ENCODE data around the gene KRAS.

Gene KRAS

GRCh38 chr12:25194214-25194613, 56.5 kb downstream of the KRAS start:
- no CpG with 5 or more reads among the region's 1 CpG for WGBS, 2 donors (ENCODE audit: extremely low coverage in 2 of 2, insufficient read length in 2 of 2, insufficient replicate concordance in 1 of 2)
- Histone ChIP-seq H3K23ac (ENCODE audit: low read depth, low read length, poor library complexity) (no peak overlapping the region), H4K8ac (ENCODE audit: low read depth, low read length) (no peak overlapping the region), H2AK5ac (ENCODE audit: low read depth, low read length) (no peak overlapping the region), H3K9ac (ENCODE audit: low read depth, low read length, poor library complexity) (no peak overlapping the region), H3K36me3 (replicated peaks in 1 of 2; ENCODE audit: control insufficient read depth in 2 of 2, insufficient read depth in 2 of 2, low read length in 2 of 2) (no peaks in the 10 kb centered on the region), H3K18ac (ENCODE audit: low read length) (no peak overlapping the region), H3K27ac (replicated peaks; ENCODE audit: low read length) (no peak overlapping the region), H2BK15ac (ENCODE audit: low read length) (no peak overlapping the region), H4K91ac (ENCODE audit: low read depth, low read length, poor library complexity) (no peak overlapping the region), H3K4ac (ENCODE audit: low read length) (no peak overlapping the region), H2AFZ (ENCODE audit: low read length) (peak overlapping the region; percentile 98), H3K4me2 (ENCODE audit: insufficient read depth, low read length, poor library complexity, severe bottlenecking) (no peak overlapping the region), H3K14ac (ENCODE audit: low read length) (no peak overlapping the region), H2BK12ac (ENCODE audit: low read length) (no peak overlapping the region), H2BK120ac (ENCODE audit: low read depth, low read length) (no peak overlapping the region), H3K4me3 (ENCODE audit: low read length in 2 of 2) (peak overlapping the region in 1 of 2 donors; percentile 97), H3K9me3 (replicated peaks in 1 of 2; ENCODE audit: control insufficient read depth in 2 of 2, insufficient read depth in 1 of 2, low read depth in 1 of 2, low read length in 2 of 2) (no peaks in the 10 kb centered on the region), H2BK5ac (ENCODE audit: low read length) (no peak overlapping the region), H3K27me3 (ENCODE audit: control insufficient read depth in 3 of 3, insufficient read depth in 3 of 3, low read depth in 1 of 3, low read length in 3 of 3) (no peaks in the 10 kb centered on the region), H3K79me1 (ENCODE audit: low read depth, low read length) (no peaks in the 10 kb centered on the region), H3K4me1 (ENCODE audit: control insufficient read depth in 2 of 2, insufficient read depth in 1 of 2, low read depth in 1 of 2, low read length in 2 of 2) (peaks cover 1 to 3% of the 10 kb centered on the region in 2 donors)
- DNase-seq (ENCODE audit: low spot score), result no peak

GRCh38 chr12:25190793-25191192, 59.9 kb downstream of the KRAS start:
- no peak overlapping the region for H3K14ac ChIP-seq (ENCODE audit: low read length)
- no peak overlapping the region for H3K4ac ChIP-seq (ENCODE audit: low read length)
- no peak overlapping the region for H2AFZ ChIP-seq (ENCODE audit: low read length)
- no peak overlapping the region for H2BK15ac ChIP-seq (ENCODE audit: low read length)
- WGBS, 2 donors (ENCODE audit: extremely low coverage in 2 of 2, insufficient read length in 2 of 2, insufficient replicate concordance in 1 of 2), result no CpG with 5 or more reads among the region's 6 CpGs
- H3K27me3 ChIP-seq (ENCODE audit: control insufficient read depth in 3 of 3, insufficient read depth in 3 of 3, low read depth in 1 of 3, low read length in 3 of 3), result no peaks in the 10 kb centered on the region
- H4K91ac ChIP-seq (ENCODE audit: low read depth, low read length, poor library complexity), result no peak overlapping the region
- no peak overlapping the region for H2BK12ac ChIP-seq (ENCODE audit: low read length)
- H3K27ac ChIP-seq (replicated peaks; ENCODE audit: low read length), result no peak overlapping the region
- no peak overlapping the region for H2AK5ac ChIP-seq (ENCODE audit: low read depth, low read length)
- H3K36me3 ChIP-seq (replicated peaks in 1 of 2; ENCODE audit: control insufficient read depth in 2 of 2, insufficient read depth in 2 of 2, low read length in 2 of 2), result no peaks in the 10 kb centered on the region
- no peak overlapping the region for H3K4me3 ChIP-seq (ENCODE audit: low read length in 2 of 2)
- H4K8ac ChIP-seq (ENCODE audit: low read depth, low read length), result no peak overlapping the region
- no peak overlapping the region for H3K4me2 ChIP-seq (ENCODE audit: insufficient read depth, low read length, poor library complexity, severe bottlenecking)
- no peak for DNase-seq (ENCODE audit: low spot score)
- no peak overlapping the region for H2BK120ac ChIP-seq (ENCODE audit: low read depth, low read length)
- H3K4me1 ChIP-seq (ENCODE audit: control insufficient read depth in 2 of 2, insufficient read depth in 1 of 2, low read depth in 1 of 2, low read length in 2 of 2), result peaks cover 1 to 3% of the 10 kb centered on the region in 2 donors
- H3K18ac ChIP-seq (ENCODE audit: low read length), result no peak overlapping the region
- no peak overlapping the region for H3K23ac ChIP-seq (ENCODE audit: low read depth, low read length, poor library complexity)
- no peak overlapping the region for H2BK5ac ChIP-seq (ENCODE audit: low read length)
- H3K79me1 ChIP-seq (ENCODE audit: low read depth, low read length), result no peaks in the 10 kb centered on the region
- no peaks in the 10 kb centered on the region for H3K9me3 ChIP-seq (replicated peaks in 1 of 2; ENCODE audit: control insufficient read depth in 2 of 2, insufficient read depth in 1 of 2, low read depth in 1 of 2, low read length in 2 of 2)
- no peak overlapping the region for H3K9ac ChIP-seq (ENCODE audit: low read depth, low read length, poor library complexity)

GRCh38 chr12:25189656-25190055, 61.1 kb downstream of the KRAS start:
- no peak for DNase-seq (ENCODE audit: low spot score)
- H2AFZ ChIP-seq (ENCODE audit: low read length), result no peak overlapping the region
- H3K14ac ChIP-seq (ENCODE audit: low read length), result no peak overlapping the region
- H3K18ac ChIP-seq (ENCODE audit: low read length), result no peak overlapping the region
- no peaks in the 10 kb centered on the region for H3K79me1 ChIP-seq (ENCODE audit: low read depth, low read length)
- no peak overlapping the region for H3K4me2 ChIP-seq (ENCODE audit: insufficient read depth, low read length, poor library complexity, severe bottlenecking)
- H3K27me3 ChIP-seq (ENCODE audit: control insufficient read depth in 3 of 3, insufficient read depth in 3 of 3, low read depth in 1 of 3, low read length in 3 of 3), result no peaks in the 10 kb centered on the region
- H4K91ac ChIP-seq (ENCODE audit: low read depth, low read length, poor library complexity), result no peak overlapping the region
- no peak overlapping the region for H3K27ac ChIP-seq (replicated peaks; ENCODE audit: low read length)
- no peak overlapping the region for H3K4ac ChIP-seq (ENCODE audit: low read length)
- H3K4me3 ChIP-seq (ENCODE audit: low read length in 2 of 2), result no peak overlapping the region
- H2BK12ac ChIP-seq (ENCODE audit: low read length), result no peak overlapping the region
- H2BK5ac ChIP-seq (ENCODE audit: low read length), result no peak overlapping the region
- H3K36me3 ChIP-seq (replicated peaks in 1 of 2; ENCODE audit: control insufficient read depth in 2 of 2, insufficient read depth in 2 of 2, low read length in 2 of 2), result no peaks in the 10 kb centered on the region
- peaks cover under 1% of the 10 kb centered on the region in 2 donors for H3K4me1 ChIP-seq (ENCODE audit: control insufficient read depth in 2 of 2, insufficient read depth in 1 of 2, low read depth in 1 of 2, low read length in 2 of 2)
- no peak overlapping the region for H2BK120ac ChIP-seq (ENCODE audit: low read depth, low read length)
- no peak overlapping the region for H3K23ac ChIP-seq (ENCODE audit: low read depth, low read length, poor library complexity)
- no peak overlapping the region for H2BK15ac ChIP-seq (ENCODE audit: low read length)
- no peaks in the 10 kb centered on the region for H3K9me3 ChIP-seq (replicated peaks in 1 of 2; ENCODE audit: control insufficient read depth in 2 of 2, insufficient read depth in 1 of 2, low read depth in 1 of 2, low read length in 2 of 2)
- no peak overlapping the region for H4K8ac ChIP-seq (ENCODE audit: low read depth, low read length)
- H2AK5ac ChIP-seq (ENCODE audit: low read depth, low read length), result no peak overlapping the region
- H3K9ac ChIP-seq (ENCODE audit: low read depth, low read length, poor library complexity), result no peak overlapping the region

GRCh38 chr12:25187781-25188180, 62.9 kb downstream of the KRAS start:
- H2BK120ac ChIP-seq (ENCODE audit: low read depth, low read length), result no peak overlapping the region
- H2BK12ac ChIP-seq (ENCODE audit: low read length), result no peak overlapping the region
- H3K27me3 ChIP-seq (ENCODE audit: control insufficient read depth in 3 of 3, insufficient read depth in 3 of 3, low read depth in 1 of 3, low read length in 3 of 3), result no peaks in the 10 kb centered on the region
- WGBS, 2 donors (ENCODE audit: extremely low coverage in 2 of 2, insufficient read length in 2 of 2, insufficient replicate concordance in 1 of 2), result no CpG with 5 or more reads among the region's 2 CpGs
- H3K9me3 ChIP-seq (replicated peaks in 1 of 2; ENCODE audit: control insufficient read depth in 2 of 2, insufficient read depth in 1 of 2, low read depth in 1 of 2, low read length in 2 of 2), result no peaks in the 10 kb centered on the region
- no peak overlapping the region for H3K23ac ChIP-seq (ENCODE audit: low read depth, low read length, poor library complexity)
- H2BK5ac ChIP-seq (ENCODE audit: low read length), result no peak overlapping the region
- no peak overlapping the region for H3K18ac ChIP-seq (ENCODE audit: low read length)
- H2AFZ ChIP-seq (ENCODE audit: low read length), result no peak overlapping the region
- no peak overlapping the region for H3K4ac ChIP-seq (ENCODE audit: low read length)
- no peaks in the 10 kb centered on the region for H3K79me1 ChIP-seq (ENCODE audit: low read depth, low read length)
- H3K4me2 ChIP-seq (ENCODE audit: insufficient read depth, low read length, poor library complexity, severe bottlenecking), result no peak overlapping the region
- H3K4me1 ChIP-seq (ENCODE audit: control insufficient read depth in 2 of 2, insufficient read depth in 1 of 2, low read depth in 1 of 2, low read length in 2 of 2), result no peaks in the 10 kb centered on the region
- H3K27ac ChIP-seq (replicated peaks; ENCODE audit: low read length), result no peak overlapping the region
- no peak overlapping the region for H2AK5ac ChIP-seq (ENCODE audit: low read depth, low read length)
- H2BK15ac ChIP-seq (ENCODE audit: low read length), result no peak overlapping the region
- H3K36me3 ChIP-seq (replicated peaks in 1 of 2; ENCODE audit: control insufficient read depth in 2 of 2, insufficient read depth in 2 of 2, low read length in 2 of 2), result no peaks in the 10 kb centered on the region
- H3K4me3 ChIP-seq (ENCODE audit: low read length in 2 of 2), result no peak overlapping the region
- DNase-seq (ENCODE audit: low spot score), result no peak
- H3K9ac ChIP-seq (ENCODE audit: low read depth, low read length, poor library complexity), result no peak overlapping the region
- H3K14ac ChIP-seq (ENCODE audit: low read length), result no peak overlapping the region
- H4K8ac ChIP-seq (ENCODE audit: low read depth, low read length), result no peak overlapping the region
- H4K91ac ChIP-seq (ENCODE audit: low read depth, low read length, poor library complexity), result no peak overlapping the region

Data from neuronal stem cell (in vitro differentiated cells).